ENCODE data around the gene LRRFIP1.

GRCh38 chr2:237660381-237660900, 33.1 kb downstream of the LRRFIP1 start:
- TF ChIP-seq POLR2A (IDR thresholded peaks at IDR 0.05; ENCODE audit: low read length) (no peak), GATA1 (IDR thresholded peaks at IDR 0.05; ENCODE audit: low read depth, low read length) (no peak)
